ENCODE measurements around the gene SLX9.

The SLX9 gene

GRCh38 chr21:44994695-44995342 is 55.0 kb downstream of the SLX9 start:
- DNase-seq (ENCODE audit: low read depth in 2 of 2), result no peak
- no peak for TF ChIP-seq CTCF (IDR thresholded peaks at IDR 0.05; ENCODE audit: low read depth, low read length)
- H3K4me3 ChIP-seq (replicated peaks in 1 of 2; ENCODE audit: low read depth in 2 of 2, low read length in 2 of 2), result no peak overlapping the region

GRCh38 chr21:44995343-44995941 is 55.6 kb downstream of the SLX9 start:
- no peak overlapping the region for H3K4me3 ChIP-seq (replicated peaks in 1 of 2; ENCODE audit: low read depth in 2 of 2, low read length in 2 of 2)
- no peak for DNase-seq (ENCODE audit: low read depth in 2 of 2)
- TF ChIP-seq CTCF (IDR thresholded peaks at IDR 0.05; ENCODE audit: low read depth, low read length), result no peak

GRCh38 chr21:44996096-44996495 is 56.3 kb downstream of the SLX9 start:
- no peak for TF ChIP-seq CTCF (IDR thresholded peaks at IDR 0.05; ENCODE audit: low read depth, low read length)
- H3K4me3 ChIP-seq (replicated peaks in 1 of 2; ENCODE audit: low read depth in 2 of 2, low read length in 2 of 2), result no peak overlapping the region
- DNase-seq (ENCODE audit: low read depth in 2 of 2), result no peak

- TF ChIP-seq CTCF (IDR thresholded peaks at IDR 0.05; ENCODE audit: low read depth, low read length), result no peak
- no peak overlapping the region for H3K4me3 ChIP-seq (replicated peaks in 1 of 2; ENCODE audit: low read depth in 2 of 2, low read length in 2 of 2)
- DNase-seq (ENCODE audit: low read depth in 2 of 2), result no peak
Observed at GRCh38 chr21:44996501-44996921, 56.7 kb downstream of the SLX9 start.

GRCh38 chr21:44996983-44997936 is 57.4 kb downstream of the SLX9 start:
- no peak overlapping the region for H3K4me3 ChIP-seq (replicated peaks in 1 of 2; ENCODE audit: low read depth in 2 of 2, low read length in 2 of 2)
- no peak for DNase-seq (ENCODE audit: low read depth in 2 of 2)
- TF ChIP-seq CTCF (IDR thresholded peaks at IDR 0.05; ENCODE audit: low read depth, low read length), result no peak

GRCh38 chr21:44998086-44998620 is 58.3 kb downstream of the SLX9 start:
- no peak overlapping the region for H3K4me3 ChIP-seq (replicated peaks in 1 of 2; ENCODE audit: low read depth in 2 of 2, low read length in 2 of 2)
- no peak for DNase-seq (ENCODE audit: low read depth in 2 of 2)
- TF ChIP-seq CTCF (IDR thresholded peaks at IDR 0.05; ENCODE audit: low read depth, low read length), result no peak

Measured in cardiac fibroblast (primary cell).